22Rv1 (cell line): ENCODE results near the gene CCT6B.

Experiments used
- CTCF ChIP-seq: fragments of 450-650 bp; IDR thresholded peaks from 2 replicates; pipeline ENCODE4 v1.5.1; 2017; ENCODE audit warnings: mild to moderate bottlenecking
- ZFX ChIP-seq: fragments of 450-650 bp; IDR thresholded peaks from 2 replicates; pipeline ENCODE4 v1.6.1; 2017; ENCODE audit warnings: antibody characterized with exemption, borderline replicate concordance

- no peak for TF ChIP-seq CTCF
- no peak for TF ChIP-seq ZFX
Measured at GRCh38 chr17:34920676-34921075, 40.6 kb downstream of the CCT6B start.
